HG03558 (cell line): Measurements from ENCODE around the gene PALMD.

ENCODE experiments used
- ATAC-seq: cut with Tn5 transposase; IDR thresholded peaks from one replicate; pipeline ENCODE4 v1.9.1; 2021; ENCODE audit warnings: moderate number of reproducible peaks; ENCODE audit not compliant: unreplicated experiment; ENCODE audit errors: extremely low read depth

The PALMD gene

GRCh38 chr1:99634971-99635624 is 10.8 kb upstream of the PALMD start:
- ATAC-seq, result no peak

GRCh38 chr1:99635664-99636063 is 10.2 kb upstream of the PALMD start:
- ATAC-seq, result no peak

DNA sequence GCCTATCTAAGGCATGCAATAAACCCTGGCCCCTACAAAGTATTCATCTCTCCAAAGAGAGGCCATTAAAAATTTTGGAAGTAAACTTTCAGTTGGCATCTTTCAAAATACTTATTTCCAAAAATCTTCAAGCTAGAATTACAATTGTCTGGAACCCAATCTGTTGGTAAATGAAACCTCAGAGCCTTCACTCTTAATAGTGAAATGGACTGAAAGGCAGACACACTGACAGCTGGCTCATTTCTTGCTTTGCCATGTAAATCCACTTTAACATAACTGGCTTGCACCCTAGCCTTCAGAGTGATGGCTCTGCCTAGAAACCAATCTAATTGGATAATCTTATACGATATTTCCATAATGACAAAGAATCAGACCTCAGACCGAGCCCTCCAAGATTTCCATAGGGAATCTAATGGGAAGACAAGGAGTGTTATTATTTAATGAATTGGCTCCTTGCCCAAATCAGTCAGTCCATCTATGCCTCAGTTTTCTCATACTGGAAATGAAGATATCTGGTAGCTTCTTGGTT is 9.2 kb upstream of the PALMD start:
- no peak for ATAC-seq

- ATAC-seq, result no peak
These were observed 7.1 kb upstream of the PALMD start for GRCh38 chr1:99638853-99639252.

DNA sequence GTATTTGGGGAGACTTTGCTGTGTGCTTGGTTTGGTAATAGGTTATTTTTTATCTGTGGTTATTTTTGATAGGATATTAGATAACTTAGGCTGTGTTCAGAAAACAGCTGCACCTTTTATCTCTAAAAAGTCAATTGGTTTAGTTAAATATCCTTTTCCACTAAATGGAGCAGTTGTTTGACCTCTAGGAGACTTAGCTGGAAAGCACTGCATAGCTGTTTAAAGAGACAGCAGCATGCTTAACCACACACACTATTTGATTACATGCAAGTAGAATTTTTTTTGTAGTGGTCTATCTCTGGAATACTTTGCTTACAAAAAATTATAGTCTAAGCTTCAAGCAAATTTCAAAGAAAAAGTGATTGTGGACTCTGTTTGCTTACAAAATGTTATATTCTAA is 6.5 kb upstream of the PALMD start:
- ATAC-seq, result no peak

GRCh38 chr1:99639945-99640344 is 6.0 kb upstream of the PALMD start:
- ATAC-seq, result no peak

GRCh38 chr1:99640672-99641071 is 5.2 kb upstream of the PALMD start:
- no peak for ATAC-seq

GRCh38 chr1:99641558-99641957 is 4.4 kb upstream of the PALMD start:
- ATAC-seq, result no peak

- no peak for ATAC-seq
These were observed 3.9 kb upstream of the PALMD start for GRCh38 chr1:99642053-99642452.

DNA sequence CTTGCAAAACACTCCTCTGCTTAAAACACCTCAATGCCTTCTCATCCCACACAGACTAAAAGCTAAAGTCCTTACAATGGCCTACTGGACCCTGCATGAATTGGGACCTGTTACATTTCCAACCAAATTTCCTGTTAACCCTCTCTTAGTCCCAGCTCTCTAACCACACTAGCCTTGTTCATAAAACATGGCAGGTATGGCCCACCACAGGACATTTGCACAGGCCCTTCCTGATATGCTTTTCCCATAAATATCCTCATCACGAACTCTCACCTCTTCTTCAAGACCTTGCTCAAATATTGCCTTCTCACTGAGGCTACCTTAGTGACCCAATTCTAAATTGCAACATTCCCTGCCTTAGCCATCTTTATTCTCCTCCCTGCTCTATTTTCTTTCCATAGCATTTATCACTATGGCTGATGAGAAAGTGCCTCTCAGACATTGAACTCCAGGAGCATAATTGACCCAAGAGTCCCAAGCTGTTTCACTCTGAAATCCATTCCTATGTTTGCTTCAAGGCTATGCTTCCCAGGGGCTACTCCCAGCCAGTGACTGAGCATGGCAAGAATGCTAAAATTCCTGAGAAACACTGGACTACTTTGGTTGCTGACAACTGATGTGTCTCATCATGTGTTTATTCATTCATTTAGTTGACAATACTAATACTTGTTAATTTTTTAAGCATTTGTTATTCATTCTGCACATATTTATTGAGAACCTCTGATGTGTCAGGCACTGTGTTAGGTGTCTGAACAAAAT is 2.7 kb upstream of the PALMD start:
- no peak for ATAC-seq

- ATAC-seq, result no peak
These were observed 1.5 kb upstream of the PALMD start for GRCh38 chr1:99644279-99645004.

DNA sequence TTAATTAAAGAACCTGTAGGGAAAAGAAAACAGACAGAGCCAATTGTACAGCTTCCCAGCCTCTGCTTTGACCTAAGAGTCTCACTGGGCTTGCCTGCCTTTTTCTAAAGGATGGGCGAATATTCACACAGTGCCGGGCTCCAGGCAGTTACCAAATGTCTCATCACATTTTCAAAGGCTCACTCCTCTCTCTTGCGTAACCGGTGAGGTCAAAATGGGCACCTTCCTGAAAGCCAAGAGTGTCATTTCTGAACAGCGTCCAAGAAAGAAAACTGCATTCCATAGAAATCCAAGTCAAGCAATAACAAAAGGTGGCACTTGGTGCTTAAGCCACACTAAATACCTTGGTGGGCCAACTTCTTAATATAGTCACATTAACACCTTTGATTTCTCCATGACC is 710 bp upstream of the PALMD start:
- no peak for ATAC-seq

GRCh38 chr1:99646868-99647267 is 955 bp downstream of the PALMD start:
- no peak for ATAC-seq

- no peak for ATAC-seq
These were observed 1.6 kb downstream of the PALMD start for GRCh38 chr1:99647490-99647889.

- ATAC-seq, result no peak
These were observed 2.2 kb downstream of the PALMD start for GRCh38 chr1:99648107-99648506.

- ATAC-seq, result no peak
These were observed 4.1 kb downstream of the PALMD start for GRCh38 chr1:99650030-99650429.

DNA sequence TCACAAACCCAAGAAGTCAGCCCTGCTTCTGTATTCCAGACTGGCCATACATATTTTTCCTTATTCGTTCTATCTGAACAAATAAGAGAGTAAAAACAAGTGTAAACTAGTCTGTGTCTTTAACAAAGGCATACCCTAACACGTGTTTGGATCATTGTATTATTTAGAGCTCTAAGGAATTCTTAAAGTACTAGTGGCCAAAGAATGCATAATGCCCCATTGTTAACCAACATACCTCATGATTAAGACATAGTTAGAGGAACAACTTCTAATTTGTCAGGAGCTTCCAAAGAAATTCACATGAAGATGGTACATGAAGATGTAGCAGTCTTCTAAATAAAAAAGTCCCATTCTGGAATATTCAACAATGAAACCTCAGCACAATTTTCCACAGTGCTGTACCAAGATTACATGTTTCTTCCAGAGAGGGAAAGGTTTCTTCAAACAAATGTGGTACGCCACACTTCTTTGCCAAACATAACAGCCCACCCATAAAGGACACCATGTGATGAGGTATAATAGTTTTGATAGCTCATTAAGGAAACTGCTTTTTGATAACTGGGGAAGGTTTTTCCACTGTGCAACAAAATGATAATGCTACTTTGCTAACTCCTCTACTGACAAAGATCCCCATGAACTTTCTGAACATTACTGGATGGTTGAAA is 5.0 kb downstream of the PALMD start:
- ATAC-seq, result no peak

DNA sequence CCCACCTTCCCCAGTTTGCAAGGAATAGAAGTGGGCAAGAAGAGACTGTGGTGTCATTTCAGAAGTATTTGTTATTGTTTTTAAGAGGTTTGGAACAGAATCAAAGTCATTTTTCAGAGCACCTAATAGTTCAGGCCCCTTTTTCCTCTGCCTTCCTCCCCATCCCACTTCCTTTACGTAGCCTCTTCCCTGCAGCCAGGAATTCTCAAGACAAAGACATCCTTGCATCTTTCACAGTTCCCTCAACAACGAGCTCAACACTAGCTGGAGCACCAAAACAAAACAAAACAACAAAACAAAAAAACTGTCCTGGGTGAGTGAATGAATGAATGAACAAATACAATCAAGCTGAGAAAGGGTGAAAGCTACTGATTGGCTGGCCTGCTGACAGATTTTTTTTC is 7.0 kb downstream of the PALMD start:
- no peak for ATAC-seq

DNA sequence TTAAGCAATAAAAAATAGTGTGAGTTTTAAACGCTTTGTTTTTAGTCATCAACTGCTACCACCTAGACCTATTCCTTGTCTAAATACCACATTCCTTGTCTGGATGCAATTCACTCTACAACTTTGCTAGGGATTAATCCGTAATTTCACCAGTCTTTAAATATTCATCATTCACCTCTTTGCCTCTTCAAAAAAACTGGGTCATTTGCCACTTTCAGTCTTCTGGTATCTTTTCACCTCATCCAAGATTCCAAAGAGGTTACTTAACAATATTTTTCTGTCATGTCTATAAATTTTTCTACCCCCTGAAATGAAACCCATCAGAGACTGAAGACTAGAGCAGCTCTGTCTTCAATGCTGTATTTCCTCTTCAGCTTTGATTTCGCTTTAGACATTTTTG is 9.5 kb downstream of the PALMD start:
- no peak for ATAC-seq

DNA sequence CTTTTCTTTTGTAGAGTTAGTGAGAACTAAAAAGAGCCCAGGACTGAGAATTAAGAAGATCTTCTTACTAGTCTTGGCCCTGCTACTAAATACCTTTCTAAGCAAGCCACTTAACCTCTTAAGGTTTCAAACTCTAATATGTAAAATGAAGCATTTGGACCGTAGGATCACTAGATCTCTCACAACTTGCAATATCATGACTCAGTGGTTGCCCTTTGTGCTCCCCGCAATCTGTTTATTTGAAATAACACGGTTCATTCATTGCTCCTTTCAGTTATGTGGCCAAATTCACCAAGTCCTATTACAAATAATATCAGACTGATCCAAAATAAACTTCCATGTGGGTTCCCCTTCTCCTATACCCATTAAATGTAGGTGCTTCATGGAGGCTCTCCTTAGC is 10.8 kb downstream of the PALMD start:
- no peak for ATAC-seq
